GM19240 (cell line): Measurements from ENCODE around the gene RYR1.
"Not testable (repeated sequence)": the region's sequence is repeated elsewhere in the genome, so short reads cannot be mapped to it uniquely, and the experiment has no call there.

Experiments used
- DNase-seq: peaks from one replicate; pipeline ENCODE4 v3.0.0; 2011; ENCODE audit warnings: low spot score; ENCODE audit not compliant: insufficient read length

RYR1 gene

DNA sequence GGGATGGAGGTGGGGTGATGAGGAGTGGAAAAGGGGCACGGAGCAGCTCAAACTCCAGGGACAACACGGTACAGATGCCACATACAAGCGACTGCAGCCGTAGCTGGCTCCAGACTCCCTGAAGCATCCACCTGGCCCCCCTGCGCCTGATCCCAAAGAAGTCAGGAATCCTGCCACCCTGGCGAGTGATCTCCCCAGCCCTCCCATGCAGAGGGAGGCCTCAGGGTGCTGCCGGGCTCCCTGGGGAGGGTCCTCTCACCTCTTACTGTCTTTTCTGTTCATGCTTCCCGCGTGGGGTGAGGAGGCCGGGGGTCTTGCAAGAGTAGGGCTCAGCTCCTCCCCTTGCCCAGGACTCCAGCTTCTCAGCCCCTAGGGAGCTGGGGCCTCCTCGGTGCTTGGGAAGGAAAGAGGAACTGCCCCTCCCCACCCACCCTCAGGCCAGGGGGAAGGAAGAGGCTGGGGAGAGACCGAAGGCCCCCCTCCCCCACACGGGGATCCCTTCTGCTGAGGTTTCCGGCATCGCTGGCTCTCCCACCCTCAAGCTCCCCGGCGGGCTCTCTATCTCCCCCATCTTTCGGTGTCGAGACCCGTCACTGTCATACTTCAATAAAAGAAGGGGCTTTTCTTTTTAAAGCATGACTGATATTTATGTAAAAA, 7.6 kb upstream of the RYR1 start, which contains the start of gene RASGRP4:
Gene RASGRP4 (minus strand): TSS at position 410 of the 657 bp plus-strand sequence. CDS start 128 bp downstream, at position 282.
- no peak for DNase-seq

DNA sequence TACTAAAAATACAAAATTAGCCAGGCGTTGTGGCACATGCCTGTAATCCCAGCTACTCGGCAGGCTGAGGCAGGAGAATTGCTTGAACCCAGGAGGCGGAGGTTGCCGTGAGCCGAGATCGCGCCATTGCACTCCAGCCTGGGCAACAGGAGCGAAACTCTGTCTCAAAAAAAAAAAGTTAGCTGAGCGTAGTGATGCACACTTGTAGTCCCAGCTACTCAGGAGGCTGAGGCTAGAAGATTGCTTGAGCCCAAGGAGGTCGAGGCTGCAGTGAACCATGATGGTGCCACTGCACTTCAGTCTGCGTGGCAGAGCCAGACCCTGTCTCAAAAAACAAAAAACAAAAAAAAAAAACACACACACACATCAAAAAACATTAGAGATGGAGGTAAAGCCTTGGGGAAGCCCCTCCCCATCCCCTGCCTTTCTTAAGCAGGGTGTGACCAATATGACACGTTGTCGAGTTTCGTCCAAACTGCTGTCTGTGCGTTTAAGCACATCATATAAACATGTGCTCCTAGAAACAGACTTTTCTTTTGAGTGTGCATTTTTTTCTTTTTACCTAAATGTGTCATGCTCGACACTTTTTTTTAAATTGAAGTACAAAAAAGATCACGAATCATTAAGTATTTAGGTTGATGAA, 6.3 kb upstream of the RYR1 start:
- DNase-seq = not testable (repeated sequence)

DNA sequence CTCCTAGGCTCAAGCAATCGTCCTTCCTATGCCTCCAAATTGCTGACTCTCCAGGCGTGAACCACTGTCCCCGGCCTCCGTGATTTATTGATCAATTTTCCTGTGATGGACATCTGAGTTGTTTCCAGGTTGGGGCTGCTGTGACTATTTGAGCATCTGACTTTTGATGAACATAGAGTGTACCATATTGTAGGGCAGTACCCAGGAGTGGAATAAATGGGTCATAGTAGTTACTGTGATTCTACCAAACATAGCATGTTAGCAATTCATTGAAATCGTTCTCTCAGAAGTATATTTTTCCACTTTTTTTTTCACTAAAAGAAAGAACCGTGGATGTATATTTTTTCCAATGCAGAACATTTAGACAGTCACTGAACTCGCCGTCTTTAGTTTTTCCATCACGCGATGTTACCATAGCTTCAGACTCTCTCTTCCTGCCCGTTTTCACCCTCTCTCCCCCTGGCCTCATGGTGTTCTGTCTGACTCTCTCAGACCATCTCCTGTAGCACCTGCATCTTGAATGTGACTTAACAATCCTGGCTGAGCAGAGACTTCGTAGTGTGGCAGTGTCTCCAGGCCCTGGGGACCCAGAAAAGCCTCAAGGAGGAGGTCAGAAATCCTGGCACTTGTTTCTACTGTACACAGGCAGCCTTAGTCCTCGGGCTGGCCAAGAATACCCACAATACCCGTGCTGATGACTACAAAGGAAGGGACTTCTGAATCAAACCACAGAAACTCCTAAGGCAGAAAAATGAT, 4.3 kb upstream of the RYR1 start:
- DNase-seq = no peak

DNA sequence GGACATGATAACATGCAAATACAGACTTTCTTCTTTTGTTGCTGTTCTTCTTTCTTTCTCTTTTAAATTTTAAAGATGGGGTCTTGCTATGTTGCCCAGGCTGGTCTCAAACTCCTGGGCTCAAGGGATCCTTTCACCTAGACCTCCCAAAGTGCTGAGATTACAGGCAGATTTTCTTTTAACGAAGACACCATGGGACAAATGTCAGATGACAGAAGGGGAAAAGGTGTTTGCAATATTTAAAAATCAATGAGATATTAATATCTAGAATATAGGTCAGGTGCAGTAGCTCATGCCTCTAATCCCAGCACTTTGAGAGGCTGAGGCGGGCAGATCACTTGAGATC, 3.7 kb upstream of the RYR1 start:
- DNase-seq = no peak

DNA sequence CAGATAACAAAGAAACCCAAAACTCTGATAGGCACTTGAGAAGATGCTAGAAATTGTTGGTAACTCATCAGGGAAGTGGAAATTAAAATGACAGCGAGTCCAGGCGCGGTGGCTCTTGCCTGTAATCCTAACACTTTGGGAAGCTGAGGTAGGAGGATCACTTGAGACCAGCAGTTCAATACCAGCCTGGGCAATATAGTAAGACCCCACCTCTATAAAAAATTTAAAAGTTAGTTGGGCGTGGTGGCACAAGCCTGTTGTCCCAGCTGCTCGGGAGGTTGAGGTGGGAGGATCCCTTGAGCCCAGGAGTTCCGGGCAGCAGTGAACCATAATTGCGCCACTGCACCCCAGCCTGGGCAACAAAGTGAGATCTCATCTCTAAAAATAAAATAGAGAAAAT, 2.6 kb upstream of the RYR1 start:
- no peak for DNase-seq

DNA sequence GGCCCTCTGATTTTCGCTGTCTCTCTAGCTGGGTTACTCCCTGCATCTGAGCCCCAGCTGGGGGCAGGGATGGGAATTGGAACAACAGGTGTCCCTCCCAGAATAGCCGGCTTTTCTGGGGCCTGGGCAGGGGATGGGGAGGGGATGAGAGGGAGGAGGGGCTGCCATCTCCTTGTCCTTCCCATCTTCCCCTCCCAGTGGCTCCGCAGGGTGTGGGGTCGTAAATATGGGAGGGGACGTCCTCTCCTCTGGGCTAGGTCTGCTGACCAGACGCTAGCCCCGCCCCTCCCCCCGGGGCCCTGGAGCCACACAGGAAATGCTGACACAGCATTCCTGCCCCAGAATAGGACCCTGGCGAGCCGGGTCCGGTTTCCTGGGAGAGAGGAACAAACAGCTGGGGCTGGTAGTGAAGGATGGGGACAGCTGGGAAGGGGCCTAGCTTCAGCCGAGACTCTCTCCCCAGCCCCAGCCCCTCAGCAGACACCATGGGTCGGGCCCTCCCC, 1.1 kb downstream of the RYR1 start:
- no peak for DNase-seq

DNA sequence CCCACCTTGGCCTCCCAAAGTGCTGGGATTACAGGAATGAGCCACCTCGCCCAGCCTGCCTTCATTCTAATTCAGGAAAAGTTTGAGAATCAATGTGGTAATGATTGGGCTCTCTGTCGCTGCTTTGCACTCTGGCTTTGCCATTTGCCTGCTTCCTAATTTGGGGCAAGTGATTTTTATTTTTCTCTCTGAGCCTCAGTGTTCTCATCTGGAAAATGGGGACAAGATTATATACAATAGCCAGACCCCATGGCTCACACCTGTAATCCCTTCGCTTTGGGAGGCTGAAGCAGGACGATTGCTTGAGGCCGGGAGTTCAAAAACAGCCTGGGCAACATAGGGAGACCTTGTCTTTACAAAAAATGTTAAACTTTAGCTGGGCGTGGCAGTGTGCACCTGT, 3.8 kb downstream of the RYR1 start:
- no peak for DNase-seq

DNA sequence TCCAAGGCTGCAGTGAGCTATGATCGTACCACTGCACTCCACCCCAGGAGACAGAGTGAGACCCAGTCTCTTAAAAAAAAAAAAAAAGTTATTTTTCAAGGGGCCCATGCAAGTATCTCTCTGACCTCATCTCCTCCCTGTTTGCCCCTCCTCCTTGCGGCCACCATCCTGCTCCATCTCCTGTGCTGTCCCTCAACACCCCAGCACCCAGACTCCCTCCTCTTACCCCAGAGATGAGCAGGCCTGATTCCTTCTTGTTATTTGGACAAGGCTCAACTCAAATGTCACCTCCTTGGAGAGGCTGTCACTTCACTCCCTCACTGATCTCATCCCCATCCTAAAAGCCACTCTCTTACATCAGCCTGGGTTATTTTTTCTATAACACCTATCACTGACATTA, 4.4 kb downstream of the RYR1 start:
- no peak for DNase-seq

DNA sequence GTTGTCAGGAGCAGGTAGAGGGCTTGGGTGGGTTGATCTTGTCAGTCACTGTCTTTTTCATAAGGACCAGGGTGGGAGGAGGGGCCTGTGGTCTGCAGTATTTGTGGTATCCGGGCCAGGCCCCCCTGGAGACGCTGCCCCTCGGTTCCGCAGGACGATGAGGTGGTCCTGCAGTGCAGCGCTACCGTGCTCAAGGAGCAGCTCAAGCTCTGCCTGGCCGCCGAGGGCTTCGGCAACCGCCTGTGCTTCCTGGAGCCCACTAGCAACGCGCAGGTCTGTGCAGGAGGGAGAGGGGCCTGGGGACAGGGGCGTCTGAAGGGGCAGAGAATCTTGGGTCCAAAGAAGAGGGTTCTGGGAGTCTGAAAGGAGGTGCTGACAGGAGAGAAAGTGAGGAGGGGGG, 7.1 kb downstream of the RYR1 start:
- DNase-seq = no peak

DNA sequence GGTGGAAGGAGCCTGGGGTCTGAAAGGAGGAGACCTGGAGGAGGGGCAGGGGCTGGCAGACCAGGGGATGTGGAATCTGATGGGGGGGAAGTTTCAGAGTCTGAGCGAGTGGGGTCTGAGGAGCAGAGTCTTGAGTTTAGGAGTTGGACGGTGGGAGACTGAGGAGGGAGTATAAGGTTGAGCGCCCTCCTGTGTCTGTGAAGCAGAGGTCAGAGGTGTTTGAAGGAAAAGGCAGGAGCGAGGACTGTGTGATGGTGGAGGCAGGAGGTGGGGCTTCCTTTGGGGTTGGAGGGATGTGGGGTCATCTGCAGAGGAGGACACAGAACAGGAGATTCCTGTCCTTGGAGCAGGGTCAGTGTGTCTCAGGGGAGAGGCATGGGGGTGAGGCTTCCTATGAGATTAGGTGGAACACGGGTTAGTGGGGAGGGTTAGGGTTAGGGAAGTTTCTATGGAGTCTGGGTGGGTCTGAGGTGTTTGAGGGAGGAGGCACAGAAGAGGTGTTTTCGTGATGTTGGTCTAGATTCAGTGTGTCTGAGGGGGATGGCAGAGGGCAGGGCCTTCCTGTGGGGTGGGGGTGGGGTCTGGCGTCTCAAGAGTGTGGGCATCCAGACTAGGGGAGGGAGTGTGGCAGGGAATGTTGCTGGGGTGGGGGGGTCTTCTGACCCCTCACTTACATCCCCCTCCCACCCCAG, 8.3 kb downstream of the RYR1 start:
- no peak for DNase-seq

DNA sequence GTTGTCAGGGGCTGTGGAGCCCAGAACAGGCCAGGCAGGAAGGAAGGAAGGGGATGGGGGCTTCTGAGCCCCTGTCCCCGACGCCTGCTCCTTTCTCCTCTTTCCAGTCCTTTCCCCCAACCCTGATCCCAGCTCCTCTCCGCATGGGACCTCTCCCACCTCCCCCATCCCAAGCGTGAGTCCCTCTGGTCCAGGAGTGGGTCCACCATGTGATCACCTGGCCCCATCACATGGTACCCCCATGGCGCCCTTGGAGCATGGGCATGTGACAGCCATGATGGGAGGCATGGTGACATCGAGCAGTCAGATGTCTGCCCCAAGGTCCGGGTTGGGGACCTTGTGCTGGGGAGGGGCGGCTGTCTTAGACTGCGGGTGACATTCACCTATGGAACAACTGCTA, 9.2 kb downstream of the RYR1 start:
- no peak for DNase-seq

DNA sequence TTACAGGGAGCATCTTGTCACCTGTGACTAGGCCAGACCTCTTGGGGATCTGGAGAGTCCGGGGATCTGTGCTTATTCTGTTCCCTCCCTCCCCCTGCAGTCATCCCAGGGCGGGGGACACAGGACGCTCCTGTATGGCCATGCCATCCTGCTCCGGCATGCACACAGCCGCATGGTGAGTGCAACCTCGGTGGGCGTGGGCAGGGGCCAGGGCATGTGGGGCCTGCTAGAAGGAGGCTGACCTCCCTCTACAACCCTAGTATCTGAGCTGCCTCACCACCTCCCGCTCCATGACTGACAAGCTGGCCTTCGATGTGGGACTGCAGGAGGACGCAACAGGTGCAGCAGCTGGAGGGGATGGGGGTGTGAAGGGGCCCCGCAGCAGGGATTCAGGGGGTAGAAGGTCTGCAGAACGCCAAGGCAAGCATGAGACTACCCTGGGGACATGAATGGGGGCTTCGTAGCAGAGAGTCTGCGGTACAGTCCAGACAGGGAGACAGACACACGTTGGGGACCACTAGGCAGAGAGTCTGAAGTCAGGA, 10.0 kb downstream of the RYR1 start:
- no peak for DNase-seq

DNA sequence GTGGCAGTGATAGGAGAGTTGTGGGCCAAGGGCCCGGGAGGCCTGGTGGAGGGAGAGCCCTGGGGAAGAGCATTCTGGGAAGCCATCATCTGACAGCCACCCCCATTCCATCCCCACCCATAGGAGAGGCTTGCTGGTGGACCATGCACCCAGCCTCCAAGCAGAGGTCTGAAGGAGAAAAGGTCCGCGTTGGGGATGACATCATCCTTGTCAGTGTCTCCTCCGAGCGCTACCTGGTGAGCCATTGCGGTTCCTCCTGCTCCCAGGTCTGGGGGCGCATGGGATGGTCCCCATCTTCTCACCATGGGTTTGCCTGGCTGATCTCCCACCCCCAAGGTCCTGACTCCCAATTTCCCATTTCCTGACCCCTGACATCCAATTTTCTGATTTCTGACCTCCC, 10.5 kb downstream of the RYR1 start:
- no peak for DNase-seq

DNA sequence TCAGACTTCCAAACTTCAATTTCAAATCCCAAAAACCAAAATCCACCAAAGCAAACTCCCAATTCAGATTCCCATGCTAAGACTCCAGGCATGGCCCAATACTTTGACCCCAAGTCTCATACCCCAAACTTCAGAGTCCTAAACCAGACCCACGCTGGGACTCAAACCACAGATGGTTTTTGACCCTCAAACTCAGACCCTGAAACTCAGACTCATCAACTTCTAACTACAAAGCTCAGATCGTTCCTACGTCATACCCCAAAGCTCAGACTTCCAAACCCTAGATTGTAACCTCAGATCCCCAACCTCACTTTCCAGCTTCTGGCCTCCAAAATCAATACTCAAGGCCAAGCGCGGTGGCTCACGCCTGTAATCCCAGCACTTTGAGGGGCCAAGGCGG, 11.9 kb downstream of the RYR1 start:
- no peak for DNase-seq

DNA sequence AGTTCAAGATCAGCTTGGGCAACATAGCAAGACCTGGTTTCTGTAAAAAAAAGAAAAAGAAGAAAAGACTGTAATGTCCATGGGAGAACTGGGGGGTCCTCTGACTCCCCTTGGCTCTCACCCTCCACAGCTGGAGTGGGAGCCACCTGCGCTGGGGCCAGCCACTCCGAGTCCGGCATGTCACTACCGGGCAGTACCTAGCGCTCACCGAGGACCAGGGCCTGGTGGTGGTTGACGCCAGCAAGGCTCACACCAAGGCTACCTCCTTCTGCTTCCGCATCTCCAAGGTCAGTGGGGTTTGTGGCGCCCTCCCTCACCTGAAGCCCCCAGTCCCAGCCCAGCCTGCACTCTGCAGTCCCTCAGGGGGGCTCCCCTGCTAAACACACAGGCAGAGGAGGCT, 14.7 kb downstream of the RYR1 start:
- DNase-seq = no peak

DNA sequence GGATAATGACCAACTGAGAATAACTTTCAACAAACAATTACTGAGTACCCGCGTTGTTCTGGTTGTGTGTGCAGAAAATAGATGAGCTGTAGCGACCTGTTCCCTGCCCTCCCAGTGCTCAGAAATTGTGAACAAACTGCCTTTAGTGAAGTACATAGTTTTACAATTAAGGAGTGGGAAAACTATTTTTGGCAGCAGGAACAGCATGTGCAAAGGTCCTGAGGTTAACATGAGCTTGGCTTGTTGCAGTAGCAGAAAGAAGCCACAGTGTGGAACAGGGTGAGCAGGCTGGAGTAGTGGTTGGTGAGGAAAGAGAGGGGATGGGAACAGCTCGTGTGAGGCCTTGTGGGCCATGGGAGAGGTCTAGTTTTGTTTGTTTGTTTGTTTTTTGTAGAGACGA, 16.0 kb downstream of the RYR1 start:
- no peak for DNase-seq

DNA sequence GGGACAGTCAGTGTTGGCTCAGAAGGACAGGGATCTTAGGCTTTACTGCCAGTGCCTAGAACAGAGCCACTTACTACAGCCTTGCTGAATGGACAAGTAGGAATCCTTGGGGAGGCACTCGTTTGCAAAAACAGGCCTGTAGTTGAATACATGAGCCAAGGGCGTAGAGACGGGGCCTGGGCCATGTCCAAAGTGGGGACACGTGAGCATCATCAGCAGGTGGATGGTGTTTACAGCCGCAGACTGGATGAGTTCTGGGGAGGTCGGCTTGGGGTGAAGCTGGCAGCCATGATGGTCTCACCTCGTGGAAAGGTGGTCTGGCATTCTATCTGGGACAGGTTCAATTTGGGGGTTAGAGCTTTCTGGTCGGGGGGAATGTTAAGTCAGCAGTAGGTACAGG, 17.5 kb downstream of the RYR1 start:
- no peak for DNase-seq

DNA sequence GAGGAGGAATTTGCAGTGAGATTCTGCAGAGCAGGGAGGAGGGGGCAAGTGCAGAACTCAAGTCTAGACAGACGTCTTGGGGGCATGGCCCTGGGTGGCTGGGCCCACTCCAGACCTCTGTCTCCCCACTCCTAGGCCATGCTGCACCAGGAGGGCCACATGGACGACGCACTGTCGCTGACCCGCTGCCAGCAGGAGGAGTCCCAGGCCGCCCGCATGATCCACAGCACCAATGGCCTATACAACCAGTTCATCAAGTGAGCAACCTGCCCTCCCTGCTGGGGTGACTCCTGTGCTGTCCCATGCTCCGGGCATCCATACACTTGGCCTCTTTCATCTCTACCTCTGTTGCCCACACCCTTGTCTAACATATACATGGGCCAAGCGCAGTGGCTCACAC, 18.1 kb downstream of the RYR1 start:
- no peak for DNase-seq

DNA sequence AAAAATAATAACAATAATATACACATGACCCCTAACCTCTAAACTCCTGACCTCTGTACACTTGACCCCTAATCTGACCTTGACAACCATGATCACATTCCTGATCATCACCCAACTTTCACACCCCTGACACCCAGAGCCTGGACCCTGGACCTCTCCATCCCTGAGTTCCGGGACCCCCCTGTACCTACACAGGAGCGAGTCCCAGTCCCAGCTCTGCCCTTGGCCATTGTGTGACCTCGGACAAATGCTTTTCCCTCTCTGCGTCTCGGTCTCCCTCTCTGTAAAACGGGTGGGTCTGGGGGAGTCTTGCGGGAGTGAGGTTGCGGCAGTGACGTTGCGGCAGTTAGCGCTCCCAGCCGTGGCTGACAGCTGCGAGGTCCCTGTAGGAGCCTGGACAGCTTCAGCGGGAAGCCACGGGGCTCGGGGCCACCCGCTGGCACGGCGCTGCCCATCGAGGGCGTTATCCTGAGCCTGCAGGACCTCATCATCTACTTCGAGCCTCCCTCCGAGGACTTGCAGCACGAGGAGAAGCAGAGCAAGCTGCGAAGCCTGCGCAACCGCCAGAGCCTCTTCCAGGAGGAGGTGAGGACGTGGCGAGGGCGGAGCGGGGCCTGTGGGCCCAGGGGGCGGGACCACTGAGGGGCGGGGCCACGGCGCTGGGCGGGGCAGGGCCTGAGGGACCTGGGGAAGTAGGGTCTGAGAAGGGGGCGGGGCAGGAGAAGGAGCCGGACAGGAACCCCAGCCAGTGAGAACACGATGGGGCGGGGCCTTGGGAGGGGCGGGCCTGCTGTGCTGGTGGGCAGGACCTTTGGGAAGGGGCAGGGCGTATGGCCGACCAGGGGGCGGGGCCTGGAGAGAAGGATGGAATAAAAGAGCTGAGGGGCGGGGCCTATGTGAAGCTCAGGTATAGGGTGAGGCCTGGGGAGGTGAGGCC, 19.2 kb downstream of the RYR1 start:
- no peak for DNase-seq

DNA sequence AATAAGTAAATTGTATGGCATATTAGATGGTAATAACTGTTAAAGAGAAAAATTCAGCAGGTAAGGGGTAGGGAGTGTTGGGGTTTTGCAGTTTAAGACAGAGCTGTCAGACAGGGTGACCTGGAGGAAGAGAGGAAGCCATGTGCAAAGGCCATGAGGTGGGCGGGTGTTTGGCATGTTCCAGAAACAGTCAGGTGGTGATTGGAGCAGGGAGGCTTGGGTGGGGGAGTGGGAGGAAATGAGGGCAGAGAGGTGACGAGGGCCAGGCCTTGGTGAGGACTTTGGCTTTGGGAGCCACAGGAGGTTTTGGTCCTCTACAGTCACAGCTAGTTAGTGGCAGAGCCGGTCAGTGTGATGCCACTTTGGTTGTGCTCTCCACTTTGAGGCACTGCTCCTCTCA, 20.1 kb downstream of the RYR1 start:
- no peak for DNase-seq

DNA sequence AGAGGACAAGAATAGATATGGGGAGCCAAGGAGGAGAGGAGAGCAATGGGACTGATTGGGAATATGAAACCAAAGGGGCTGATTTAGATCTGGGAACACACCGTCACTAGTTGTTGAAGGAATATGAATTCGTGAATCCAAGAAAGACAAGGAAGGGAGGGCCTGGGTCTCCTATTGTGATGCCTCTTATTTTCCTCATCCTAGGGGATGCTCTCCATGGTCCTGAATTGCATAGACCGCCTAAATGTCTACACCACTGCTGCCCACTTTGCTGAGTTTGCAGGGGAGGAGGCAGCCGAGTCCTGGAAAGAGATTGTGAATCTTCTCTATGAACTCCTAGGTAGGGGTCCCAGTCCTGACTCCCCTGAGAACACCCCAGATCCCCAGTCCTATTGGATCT, 21.5 kb downstream of the RYR1 start:
- DNase-seq = no peak
